Anterior cingulate cortex (tissue), 58 donors: ENCODE data around the gene HSH2D.
"Not testable (repeated sequence)": the region's sequence is repeated elsewhere in the genome, so short reads cannot be mapped to it uniquely, and the experiment has no call there.

Source experiments
- DNase-seq, 58 donors: peaks; one replicate each; lab custom pipeline; 2025; lab: John Stamatoyannopoulos, UW

HSH2D gene, protein sequence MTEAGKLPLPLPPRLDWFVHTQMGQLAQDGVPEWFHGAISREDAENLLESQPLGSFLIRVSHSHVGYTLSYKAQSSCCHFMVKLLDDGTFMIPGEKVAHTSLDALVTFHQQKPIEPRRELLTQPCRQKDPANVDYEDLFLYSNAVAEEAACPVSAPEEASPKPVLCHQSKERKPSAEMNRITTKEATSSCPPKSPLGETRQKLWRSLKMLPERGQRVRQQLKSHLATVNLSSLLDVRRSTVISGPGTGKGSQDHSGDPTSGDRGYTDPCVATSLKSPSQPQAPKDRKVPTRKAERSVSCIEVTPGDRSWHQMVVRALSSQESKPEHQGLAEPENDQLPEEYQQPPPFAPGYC

DNA sequence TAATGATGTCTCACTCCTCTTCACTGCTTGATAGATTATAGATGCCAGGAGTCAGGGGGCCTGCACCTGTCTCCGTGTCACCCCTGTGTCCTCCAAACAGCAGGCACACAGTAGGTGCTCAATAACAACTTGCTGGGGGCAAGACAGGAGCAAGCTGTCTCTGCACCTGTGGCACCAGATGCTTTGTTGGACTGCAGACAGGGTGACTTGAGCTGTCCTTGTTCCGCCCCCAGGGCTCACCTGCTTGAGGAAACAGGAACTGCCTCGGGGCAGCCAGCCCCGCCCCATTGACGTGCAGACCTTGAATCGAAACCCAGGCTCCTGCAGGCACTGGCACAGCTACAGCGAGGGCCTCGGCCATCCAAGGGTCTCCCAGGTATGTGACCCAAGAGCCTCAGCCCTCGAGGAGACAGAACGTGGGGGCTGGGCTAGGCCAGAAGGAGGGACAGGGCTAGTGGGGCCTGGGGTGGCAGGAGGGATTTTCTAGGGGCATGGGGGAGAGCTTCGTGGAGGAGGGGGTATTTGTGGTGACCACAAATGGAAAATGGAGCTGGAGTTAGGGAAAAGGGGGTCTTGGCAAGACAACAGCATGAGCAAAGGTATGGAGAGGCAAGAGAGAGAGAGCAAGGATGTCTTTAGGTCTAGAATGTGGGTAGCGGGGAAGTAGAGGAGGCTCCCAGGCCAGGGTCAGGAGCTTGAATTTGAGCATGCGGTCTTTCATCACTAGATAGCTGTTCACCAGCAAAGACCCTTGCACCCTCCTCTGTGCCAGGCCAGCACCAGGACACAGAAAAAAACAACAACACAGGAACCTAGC, at the start of gene HSH2D:
Gene HSH2D (plus strand): TSS at position 287 of the 817 bp plus-strand sequence. CDS start 5,066 bp downstream, outside the sequence.
- DNase-seq: no peak

DNA sequence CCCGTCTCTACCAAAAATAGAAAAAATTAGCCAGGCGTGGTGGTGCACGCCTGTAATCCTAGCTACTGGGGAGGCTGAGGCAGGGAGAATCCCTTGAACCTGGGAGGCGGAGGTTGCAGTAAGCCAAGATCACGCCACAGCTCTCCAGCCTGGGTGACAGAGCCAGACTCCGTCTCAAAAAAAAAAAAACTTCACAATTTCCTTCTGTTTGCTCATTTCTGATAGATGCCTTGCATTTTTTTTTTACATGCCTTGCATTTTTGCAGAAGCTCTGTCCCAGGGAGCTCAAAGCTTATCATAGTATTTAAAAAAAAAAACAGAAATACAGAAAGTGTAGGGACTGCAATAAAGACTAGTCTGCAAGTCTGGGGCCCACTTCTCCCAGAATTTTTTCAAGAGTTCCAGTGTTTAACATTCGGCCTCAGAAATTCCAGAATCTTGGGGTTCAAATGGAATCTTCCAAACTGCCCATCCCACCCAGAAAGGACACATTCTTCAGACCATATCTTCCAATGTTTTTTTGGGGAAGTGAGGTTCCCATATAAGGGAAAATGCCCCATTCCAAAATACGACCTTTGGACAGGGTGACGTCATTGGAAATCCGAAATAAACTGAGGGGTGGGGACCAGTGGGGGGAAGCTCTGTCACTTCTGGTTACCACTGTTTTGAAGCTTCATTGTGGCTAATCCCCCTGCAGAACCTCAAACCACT, 49.0 kb upstream of the HSH2D start:
- DNase-seq: no peak

DNA sequence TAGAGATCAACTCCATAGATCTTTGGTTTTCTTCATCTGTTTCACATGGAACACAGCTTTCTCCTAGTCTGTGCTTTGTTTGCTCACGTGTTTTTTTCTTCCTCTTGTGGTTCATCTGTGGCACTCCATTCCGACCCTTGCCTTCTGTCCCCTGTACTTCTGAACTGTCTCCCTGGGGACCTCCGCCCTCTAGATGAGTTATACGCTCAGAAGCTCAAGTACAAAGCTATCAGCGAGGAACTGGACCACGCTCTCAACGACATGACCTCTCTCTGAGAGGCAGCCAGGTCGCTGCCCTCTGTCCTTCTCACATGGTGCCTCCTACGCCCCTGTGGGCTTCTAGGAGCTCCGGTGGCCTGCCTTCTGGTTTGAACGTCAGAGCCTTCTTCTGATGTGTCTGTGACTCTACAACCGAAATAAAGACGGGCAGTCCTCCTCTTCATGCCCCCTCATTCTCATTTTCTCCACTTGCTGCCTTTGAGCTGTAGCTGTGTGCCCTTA, 48.4 kb upstream of the HSH2D start:
- DNase-seq: no peak

DNA sequence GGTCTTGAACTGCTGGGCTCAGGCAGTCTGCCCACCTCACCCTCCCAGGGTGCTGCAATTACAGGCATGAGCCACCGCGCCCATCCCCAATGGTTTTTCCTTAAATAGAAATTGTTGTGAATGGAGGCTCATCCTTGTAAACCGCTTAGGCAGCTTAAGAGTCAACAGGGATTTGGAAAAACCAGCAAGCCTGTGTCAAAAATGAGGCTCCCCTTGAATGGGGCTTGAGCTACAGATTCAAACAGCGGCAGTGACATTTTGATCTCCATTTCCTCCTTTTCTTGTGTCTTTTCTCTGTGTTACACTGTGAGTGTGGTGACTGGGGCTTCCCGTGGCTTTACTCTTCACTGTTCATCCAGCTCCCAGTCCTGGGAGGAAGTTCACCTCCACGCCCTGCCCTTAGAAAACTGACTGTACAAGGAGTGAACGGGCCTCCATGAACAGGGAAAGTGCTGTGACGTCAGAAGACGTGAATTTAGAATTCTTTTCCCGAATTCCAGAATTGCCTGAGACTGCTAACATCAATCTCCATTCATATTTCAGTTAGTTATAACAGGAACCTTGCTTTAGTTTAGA, 47.1 kb upstream of the HSH2D start:
- no peak for DNase-seq

DNA sequence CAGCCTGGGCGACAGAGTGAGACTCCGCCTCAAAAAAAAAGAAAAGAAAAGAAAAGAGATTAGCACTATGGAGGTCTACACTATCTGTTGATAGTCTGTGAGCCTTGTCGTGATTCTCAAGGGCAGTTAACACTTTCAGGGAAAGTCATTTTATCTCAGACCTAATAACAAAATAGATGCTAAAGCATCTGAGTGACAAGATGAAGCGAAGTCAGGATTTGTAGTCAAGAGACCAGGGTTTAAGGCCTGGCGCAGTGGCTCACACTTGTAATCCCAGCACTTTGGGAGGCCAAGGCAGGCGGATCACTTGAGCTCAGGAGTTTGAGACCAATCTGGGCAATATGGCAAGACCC, 45.1 kb upstream of the HSH2D start:
- DNase-seq: no peak

DNA sequence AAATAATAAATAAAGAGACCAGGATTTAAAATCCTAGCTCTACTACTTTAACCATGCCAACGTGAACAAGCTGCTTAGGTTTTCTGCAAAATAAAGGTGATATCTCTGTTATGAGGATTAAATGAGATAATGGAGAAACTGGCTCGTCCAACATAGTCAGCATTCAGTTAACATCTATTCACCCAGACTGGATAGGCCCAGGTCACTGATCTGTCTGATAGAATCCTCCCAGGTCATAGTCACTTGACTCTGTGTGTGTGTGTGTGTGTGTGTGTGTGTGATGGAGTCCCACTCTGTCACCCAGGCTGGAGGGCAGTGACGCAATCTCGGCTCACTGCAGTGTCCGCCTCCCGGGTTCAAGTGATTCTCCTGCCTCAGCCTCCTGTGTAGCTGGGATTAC, 44.7 kb upstream of the HSH2D start:
- no peak for DNase-seq

DNA sequence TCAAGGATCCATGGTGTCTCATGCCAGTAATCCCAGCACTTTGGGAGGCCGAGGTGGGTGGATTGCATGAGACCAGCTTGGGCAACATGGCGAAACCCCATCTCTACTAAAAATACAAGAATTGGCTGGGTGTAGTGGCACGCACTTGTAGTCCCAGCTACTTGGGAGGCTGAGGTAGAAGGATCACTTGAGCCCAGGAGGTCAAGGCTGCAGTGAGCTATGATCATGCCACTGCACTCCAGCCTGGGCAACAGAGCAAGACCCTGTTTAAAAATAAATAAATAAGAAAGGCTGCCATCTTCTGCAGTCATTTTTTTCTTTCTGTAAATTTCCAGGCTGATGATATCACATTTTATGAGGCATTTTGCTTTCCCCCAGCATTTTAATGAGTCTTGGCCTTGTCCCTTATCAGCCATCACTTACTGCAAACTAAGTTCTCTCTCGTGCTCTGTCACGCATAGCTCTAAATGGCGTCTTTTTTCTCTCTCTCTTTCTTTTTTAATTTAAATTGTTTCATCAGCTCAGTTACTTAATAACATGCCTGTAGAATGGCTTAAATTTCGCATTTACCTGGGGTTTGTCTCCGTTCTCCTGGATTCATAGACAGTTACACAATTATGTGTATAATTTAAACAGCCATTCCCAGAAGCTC, 44.0 kb upstream of the HSH2D start:
- not testable (repeated sequence) for DNase-seq

DNA sequence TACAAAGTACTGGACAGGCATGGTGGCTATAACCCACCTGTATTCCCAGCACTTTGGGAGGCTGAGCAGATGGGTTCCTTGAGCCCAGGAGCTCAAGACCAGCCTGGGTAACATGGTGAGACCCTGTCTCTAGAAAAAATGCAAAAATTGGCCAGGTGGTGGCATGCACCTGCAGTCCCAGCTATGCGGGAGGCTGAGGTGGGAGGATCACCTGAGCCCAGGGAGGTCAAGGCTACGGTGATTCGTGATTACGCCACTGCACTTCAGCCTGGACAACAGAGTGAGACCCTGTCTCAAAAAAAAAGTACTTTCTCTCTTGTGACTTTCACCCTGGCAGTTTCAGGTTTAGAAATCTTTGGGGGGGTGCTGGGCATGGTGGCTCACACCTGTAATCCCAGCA, 43.0 kb upstream of the HSH2D start:
- DNase-seq: no peak

DNA sequence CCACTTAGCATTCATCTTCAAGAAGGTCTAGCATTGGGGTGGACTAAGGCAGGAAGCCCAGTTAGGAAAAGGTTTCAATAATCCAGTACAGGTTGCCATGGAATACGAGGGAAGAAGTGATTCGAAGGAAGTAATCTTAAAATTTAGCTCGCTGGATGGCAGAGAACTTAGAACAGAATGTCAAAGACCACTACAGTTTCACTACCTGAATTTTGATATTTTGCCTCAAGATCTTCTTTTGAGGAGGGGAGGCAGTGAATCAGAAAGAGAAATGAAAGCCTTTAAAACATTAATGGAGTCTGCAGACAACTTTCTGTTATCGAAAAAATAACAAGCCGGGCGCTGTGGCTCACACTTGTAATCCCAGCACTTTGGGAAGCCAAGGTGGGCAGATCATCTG, 38.8 kb upstream of the HSH2D start:
- no peak for DNase-seq

DNA sequence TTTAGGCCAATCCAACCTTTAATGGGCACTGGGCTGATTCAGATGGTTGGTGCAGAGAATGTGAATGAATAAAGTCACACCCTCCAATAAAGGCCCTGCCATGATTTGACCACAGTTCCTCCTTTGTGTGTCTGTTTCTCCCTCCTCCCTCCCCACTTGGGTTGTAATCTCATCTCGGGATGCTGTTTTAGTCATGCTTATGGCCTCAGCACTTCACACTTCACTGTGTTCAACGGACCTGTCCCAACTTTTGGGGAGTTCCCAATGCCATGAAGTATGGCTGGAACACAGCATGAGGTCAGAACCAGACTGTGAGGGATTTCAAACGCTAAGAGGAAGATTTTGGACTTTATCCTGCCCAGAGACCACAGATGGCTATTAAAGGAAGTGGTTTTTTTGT, 37.4 kb upstream of the HSH2D start:
- no peak for DNase-seq

DNA sequence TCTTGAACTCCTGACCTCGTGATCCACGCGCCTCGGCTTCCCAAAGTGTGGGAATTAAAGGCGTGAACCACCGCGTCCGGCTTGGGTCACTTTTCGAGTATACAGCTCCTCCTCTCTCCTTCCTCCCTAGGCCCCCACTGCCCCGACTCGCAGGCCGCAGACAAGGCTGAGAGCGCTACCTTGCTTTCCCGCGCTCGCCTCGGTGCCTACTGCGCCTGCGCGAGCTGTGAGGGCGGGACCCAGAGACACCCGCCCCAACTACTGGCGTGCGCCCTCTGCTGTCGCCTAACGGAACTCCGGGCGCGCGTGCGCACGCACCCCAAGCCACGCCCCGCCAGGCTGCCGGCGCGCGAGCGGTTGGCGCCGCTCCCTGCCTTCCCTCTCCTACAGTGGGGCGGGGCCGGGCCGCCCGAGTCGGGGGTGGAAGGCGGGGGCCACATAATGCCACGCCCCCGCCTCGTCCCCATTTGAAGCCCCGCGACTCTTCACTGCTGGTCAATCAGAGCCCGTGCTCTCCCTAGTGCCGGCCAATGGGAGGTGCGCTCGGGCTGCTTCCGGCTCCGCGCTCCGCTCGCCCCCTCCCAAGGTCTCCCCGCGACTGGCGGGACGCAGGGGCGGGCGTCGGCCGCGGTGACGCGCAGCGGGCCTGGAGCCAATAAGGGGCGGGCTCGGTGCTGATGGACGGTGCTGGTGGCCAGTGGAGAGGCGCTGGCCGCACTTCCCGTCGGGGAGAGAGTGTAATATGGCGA, 32.2 kb upstream of the HSH2D start, which contains the start of gene RAB8A:
Gene RAB8A (plus strand): TSS at position 730 of the 749 bp plus-strand sequence. CDS start 13 bp downstream, at position 743.
- peak; percentile 86 to 100 (median 99) for DNase-seq

DNA sequence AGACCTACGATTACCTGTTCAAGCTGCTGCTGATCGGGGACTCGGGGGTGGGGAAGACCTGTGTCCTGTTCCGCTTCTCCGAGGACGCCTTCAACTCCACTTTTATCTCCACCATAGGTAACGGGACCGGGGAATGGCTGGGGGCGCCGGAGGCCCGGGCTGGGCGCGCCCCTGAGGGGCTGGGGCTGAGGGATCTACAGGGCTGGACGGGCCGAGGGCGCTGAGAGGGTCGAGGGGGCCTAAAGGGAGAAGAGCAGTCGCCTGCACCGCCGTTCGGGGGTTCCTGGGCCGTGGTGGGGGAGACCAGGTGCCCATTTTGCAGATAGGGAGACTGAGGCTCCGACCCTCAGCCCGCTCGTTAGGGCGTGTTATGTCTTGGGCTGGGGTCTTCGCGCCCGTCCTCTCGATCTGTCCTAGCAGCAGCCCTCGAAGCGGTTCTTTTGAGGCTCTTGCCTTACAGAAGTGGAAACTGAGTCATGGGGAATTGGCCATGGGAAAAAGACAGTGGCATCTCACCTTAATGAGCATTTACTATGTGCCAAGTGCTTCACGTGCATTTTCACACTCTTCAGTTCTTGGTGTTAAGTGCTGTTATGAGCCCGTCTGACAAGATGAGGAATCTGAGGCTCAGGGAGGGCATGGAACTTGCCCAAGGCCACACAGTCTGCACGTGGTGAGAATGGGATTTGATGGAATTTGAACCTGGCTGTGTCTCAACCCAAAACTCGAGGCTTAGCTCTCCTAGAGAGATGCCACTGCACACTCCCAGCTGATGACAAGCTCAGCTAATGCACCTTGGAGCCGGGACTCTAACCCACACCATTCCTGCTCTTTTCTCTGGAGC, 31.4 kb upstream of the HSH2D start:
- DNase-seq: no peak

DNA sequence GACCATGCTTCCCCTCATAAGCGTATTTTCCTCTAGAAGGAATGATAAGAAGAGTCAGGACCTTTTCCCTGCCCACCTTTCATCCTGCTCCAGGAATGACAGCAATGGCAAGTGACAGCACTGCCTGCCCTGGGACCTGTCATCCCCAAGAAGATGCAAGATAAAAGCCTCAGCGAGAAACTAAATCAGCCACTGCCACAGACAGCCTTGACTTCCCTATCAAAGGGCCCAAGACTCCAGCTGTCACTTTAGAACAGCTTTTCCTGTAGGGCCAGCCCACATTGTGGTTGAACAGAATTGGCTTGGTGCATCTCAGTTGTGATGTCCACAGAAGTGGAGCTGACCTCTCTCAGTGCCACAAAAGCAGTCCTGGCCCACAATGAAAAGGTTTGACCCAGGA, 30.7 kb upstream of the HSH2D start:
- DNase-seq: no peak

DNA sequence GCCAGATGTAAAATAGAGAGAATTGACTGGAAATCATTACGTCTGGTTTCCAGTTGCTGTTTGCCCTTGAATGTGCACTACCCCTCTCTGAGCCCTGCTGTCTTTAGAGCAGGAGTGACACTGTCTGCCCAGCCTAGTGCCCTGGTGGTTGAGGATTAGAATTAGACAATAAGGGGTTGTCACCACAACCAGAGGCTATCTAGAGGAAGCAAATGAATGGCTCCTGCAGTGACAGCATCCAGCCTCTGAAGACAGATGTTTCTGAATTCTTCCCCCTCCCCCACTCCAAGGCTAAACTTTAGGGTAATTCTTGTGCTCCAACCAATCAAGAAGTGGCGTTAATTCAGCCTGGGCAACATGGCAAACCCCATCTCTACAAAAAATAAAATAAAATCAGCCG, 29.8 kb upstream of the HSH2D start:
- no peak for DNase-seq

DNA sequence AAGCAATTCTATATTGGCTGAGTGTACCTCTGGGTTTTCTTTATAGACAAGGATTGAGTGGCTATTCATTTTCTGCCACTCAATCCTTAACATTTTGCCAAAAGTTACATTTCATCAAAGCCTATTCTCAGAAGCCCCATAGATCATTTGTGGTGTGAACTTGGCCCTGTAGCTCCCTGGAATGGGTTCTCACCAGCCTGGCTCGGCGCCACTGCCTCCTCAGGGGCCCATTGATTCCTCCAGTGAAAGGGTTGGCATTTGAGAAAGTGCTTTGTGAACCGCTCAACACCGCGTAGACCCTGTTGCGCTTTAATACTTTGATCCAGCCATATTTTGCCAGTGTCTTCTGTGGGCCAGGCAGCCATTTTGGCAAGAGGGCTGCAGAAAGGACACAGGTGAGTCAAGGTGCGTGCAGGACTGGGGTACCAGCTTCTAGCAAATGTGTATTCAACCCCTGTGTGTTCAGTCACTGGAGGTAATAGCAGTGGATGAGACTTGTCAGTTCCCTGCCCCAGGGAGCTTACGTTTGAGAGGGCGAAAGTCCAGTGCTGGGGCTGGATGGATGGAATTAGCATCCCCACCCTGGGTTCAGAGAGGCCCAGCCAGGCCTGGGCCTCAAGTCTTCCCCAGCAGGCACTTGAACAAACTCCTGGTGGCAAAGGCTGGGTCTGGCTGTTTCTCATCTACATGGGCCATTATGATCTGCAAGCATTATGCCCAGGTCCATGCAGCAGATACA, 28.0 kb upstream of the HSH2D start:
- peak in 47 of 58 donors; percentile 6 to 72 (median 38) for DNase-seq

DNA sequence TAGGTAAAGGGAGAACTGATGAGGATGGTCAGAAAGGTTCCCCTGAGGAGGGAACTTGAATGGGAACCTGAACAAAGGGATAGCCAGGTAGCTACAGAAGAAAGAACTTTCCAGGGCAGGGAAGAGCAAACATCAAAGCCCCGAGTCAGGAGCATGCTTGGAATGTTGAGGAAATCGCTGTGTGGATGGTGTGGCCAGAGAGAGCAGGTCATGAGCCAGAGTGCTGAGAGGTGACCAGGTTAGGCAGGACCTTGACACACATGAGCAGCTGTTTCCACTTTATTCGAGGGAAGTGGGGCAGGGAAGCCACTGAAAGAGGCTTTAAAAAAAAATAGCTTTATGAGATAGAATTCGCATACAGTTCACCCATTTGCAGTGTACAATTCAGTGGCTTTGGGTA, 27.4 kb upstream of the HSH2D start:
- no peak for DNase-seq

DNA sequence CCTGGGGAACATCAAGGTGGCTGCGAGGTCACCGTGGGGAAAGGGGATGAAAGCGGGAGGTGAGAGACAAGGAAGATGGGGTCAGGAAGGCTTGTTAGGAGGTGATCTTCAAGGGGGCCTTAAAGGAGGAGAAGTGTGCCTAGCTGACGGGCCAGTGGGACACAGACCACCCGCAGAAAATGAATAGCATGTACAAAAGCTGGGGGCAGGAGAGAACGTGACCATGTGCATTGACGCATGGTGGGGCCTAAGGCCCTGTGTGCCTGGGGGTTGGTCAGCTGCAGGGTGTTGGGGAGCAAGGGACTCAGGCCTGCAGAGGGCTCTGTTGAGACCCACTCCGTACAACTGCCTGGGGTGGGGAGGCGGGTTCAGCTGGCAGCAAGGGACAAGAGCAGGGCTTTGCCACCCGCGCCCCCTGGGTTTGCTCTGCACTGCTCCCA, 25.9 kb upstream of the HSH2D start:
- DNase-seq: no peak
